GM10266 (cell line): ENCODE data around the gene ALDH1B1.
A peak's percentile ranks its signal among the peaks of the same experiment; 100 is the strongest.

ENCODE experiments used
- DNase-seq: peaks from one replicate; pipeline ENCODE4 v3.0.0; 2012; ENCODE audit errors: extremely low spot score
- TF ChIP-seq, protein P1 (sequence below): IDR thresholded peaks from 2 replicates; pipeline ENCODE4 v1.5.1; 2012; ENCODE audit warnings: mild to moderate bottlenecking, low read depth; ENCODE audit not compliant: control insufficient read depth, insufficient read depth; ENCODE audit errors: missing control alignments

Gene ALDH1B1

DNA sequence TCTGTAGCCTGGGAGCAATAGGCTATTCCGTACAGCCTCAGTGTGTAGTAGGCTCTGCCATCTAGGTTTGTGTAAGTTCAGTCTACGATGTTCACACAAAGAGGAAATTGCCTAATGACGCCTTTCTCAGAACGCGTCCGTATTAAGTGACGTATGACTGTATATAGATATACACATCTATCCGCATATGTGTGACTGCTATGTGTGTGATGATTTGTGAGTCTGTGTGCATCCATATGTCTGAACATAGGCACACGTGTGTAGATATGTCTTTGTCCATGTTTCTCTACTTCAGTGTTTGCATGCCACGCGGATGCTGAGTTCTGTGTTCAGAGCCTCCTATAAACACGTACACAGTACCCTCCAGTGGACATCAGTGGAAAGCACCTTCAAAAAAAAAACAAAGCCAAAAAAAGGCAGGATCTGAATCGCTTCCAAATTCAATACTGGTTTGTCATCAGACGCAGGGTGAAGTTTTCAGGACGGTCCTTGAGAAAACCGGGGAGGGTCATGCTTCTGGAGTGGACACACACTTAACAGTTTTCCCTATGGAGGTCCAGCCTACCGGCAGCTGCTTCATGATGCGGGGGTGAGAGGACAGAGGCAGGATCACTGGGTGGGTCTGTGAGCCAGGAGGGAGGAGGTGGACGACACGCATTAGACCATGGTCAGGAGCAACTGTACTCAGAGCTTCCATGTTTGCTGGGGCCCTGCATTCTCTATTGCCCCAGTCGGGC lies 29.5 kb upstream of the ALDH1B1 start:
- DNase-seq: peak; percentile 61
- TF ChIP-seq, protein P1, sequence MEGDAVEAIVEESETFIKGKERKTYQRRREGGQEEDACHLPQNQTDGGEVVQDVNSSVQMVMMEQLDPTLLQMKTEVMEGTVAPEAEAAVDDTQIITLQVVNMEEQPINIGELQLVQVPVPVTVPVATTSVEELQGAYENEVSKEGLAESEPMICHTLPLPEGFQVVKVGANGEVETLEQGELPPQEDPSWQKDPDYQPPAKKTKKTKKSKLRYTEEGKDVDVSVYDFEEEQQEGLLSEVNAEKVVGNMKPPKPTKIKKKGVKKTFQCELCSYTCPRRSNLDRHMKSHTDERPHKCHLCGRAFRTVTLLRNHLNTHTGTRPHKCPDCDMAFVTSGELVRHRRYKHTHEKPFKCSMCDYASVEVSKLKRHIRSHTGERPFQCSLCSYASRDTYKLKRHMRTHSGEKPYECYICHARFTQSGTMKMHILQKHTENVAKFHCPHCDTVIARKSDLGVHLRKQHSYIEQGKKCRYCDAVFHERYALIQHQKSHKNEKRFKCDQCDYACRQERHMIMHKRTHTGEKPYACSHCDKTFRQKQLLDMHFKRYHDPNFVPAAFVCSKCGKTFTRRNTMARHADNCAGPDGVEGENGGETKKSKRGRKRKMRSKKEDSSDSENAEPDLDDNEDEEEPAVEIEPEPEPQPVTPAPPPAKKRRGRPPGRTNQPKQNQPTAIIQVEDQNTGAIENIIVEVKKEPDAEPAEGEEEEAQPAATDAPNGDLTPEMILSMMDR: peak; percentile 70

DNA sequence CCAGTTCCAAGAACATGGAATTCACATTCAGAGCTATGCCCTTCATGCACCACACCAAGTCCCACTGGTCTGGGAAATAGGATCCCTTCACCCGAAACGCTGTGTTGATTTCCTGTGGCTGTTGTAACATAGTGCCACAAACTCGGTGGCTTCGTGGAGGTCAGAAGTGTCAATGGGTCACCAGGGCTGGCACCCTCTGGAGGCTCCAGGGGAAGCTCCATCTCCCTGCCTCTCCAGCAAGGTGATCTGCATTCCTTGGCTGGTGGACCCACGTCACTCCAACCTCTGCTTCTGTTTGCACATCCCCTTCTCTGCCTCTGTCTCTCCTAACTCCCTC lies 28.9 kb upstream of the ALDH1B1 start:
- DNase-seq: no peak
- TF ChIP-seq, protein P1: no peak

DNA sequence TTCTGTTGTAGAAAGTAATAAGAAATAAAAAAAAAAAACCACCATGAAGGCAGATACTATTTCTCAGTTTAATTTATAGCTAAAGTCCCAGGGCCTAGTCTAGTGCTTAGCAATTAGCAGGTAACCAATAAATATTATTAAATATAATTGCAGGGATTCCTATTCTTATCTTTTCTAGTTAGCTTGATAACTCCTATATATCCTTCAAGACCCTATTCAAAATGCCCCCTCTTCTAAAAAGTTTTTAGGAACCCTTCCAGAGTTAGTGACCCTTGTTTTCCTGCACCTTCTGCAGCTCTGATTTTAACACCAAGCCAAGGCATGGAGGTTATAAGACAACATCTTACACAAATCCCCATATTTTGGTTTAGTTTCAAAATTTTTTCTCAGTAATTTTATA lies 24.6 kb upstream of the ALDH1B1 start:
- TF ChIP-seq, protein P1: no peak
- no peak for DNase-seq

DNA sequence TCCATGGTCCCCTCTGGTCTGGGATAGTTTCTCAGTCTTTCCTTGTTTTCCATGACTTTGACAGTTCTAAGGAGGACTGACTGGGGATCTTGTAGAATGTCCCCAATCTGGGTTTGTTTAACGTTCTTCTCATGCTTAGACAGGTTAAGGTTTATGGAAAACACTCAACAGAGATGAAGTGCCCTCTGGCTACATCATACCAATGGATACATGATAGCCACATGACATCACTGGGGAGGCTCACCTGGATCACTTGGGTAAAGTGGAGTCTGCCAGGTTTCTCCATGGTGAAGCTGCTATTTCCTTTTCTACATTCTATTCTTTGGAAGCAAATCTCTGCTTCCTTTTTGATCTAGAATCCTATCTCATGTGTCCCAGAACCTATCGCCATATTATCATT lies 23.8 kb upstream of the ALDH1B1 start:
- no peak for DNase-seq
- TF ChIP-seq, protein P1: no peak

DNA sequence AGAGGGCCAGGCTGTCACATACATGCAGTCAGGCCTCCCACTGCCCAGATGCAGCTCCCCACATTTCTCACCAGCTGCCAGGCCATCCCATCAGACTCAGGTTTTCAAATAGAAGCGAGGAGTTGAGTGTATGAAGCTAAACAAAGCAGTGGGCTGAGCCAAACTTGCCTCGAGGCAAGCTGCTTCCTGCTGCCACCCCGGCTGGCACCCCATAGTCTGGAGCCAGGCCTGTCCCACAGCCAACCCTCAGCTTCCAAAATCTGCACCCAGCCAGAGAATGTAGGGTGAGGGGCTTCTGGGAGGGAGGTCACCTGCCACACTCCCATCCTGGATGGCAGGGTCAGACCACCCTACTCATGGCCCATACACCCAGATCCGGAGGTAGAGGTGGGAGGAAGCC lies 22.3 kb upstream of the ALDH1B1 start:
- TF ChIP-seq, protein P1: no peak
- DNase-seq: no peak

DNA sequence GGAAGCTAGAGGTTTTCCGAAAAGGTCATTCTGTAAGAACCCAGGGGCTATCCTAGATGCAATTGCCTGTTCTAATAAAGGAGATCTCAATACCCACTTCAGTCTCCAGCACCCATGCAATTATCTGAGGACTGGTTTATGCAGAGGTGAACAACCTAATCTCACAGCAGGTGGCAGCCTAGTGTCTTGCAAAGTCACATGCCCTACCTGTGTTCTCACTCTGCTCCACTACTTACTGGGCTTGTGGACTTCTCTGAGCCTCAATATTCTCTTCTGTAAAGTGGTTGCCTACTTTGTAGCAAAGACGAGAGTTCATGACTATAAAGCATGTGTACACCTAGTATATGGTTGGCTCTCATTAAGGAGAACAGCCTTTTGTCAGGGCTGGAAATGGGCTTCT lies 21.0 kb upstream of the ALDH1B1 start:
- peak; percentile 72 for DNase-seq
- TF ChIP-seq, protein P1: peak; percentile 56

DNA sequence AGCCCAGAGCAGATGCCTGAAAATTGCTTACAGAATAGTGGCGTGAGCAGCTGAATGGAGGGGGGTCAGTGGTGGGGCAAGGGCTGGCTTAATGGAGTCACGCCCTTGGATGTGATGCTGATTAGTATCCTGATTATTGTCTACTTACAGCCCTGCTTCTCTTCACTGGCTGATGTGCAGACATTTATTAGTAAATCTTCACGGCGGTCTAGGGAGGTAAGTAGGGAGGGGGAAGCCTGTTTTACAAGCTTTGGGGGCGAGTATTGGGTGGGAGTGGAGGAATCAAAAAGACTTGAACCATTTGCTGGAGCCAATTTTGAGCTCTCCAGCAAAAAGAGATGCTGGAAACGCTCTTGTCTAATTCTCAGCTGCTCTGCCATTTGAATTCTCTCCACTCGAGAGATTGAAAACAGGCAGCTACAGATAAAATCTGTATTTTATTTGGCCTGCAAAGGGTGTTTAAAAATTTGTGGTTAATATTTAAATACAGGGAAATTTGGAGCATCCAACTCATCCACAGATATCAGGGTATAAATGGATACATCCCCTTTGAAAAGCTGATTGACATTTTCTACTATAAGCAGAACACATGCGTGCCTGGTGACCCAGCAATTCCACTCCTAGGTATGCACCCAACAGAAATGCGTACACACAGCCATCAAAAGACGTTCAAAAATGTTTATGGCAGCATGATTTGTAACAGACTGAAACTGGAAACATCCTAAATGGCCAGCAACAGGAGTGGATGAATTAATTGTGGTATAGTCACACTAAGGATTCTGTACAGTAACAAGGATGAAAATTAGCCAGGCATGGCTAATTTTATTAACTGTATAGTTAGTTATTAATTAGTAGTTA lies 19.5 kb upstream of the ALDH1B1 start:
- TF ChIP-seq, protein P1: no peak
- no peak for DNase-seq
